GM11168 (cell line): ENCODE data around the gene PABPN1L.

Experiments
- in situ Hi-C: fragments of 300-500 bp; cut with MboI; formaldehyde crosslinking; loops from one replicate; pipeline ENCODE4 v1.12.0; 2022; ENCODE audit warnings: low sequenced_read_pairs; ENCODE audit not compliant: unreplicated experiment

Gene PABPN1L

GRCh38 chr16:88854306-88855111 is 12.0 kb downstream of the PABPN1L start:
- in situ Hi-C loops: no loop called here

GRCh38 chr16:88853325-88853941 is 13.0 kb downstream of the PABPN1L start:
- in situ Hi-C loops: no loop called here

DNA sequence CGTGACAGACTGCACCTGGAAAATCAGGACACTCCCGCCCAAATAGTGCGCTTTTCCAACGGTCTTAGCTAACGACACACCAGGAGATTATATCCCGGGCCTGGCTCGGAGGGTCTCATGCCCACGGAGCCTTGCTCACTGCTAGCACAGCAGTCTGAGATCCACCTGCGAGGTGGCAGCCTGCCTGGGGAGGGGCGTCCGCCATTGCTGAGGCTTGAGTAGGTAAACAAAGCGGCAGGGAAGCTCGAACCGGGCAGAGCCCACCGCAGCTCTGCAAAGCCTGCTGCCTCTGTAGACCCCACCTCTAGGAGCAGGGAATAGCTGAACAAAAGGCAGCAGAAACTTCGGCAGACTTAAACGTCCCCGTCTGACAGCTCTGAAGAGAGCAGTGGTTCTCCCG is 14.8 kb downstream of the PABPN1L start:
- in situ Hi-C loops: no loop called here

DNA sequence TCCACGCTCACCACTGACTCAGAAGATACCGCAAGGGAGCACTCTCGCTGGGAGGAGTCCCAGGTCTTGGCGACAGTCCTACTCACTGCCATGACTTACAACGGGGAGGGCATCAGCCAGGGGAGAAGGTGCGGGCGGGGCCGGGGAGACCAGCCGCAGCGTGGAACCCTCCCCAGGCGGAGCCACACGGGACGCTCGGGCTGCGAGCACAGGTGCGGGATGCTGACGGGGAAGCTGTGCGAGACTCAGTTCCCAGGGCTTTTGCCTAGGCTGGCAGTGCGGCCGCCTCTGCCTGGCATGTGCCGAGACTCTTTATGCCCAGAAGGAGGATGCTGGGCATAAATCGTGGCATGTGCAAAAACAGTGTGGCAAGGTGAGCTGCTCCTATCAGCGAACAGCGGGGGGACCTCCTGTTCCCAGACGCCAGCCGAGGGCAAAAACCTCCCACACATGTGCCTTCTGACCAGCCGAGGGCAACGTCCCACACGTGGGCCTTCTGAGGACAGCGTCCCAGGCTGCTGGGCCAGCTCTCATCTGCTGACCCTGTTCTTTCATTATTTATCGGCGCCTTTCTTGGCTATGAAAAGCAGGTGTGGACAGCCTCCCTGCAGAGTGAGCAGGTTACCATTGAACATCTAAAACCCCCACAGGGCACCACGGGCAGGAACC is 15.8 kb downstream of the PABPN1L start:
- in situ Hi-C loops: no loop called here

DNA sequence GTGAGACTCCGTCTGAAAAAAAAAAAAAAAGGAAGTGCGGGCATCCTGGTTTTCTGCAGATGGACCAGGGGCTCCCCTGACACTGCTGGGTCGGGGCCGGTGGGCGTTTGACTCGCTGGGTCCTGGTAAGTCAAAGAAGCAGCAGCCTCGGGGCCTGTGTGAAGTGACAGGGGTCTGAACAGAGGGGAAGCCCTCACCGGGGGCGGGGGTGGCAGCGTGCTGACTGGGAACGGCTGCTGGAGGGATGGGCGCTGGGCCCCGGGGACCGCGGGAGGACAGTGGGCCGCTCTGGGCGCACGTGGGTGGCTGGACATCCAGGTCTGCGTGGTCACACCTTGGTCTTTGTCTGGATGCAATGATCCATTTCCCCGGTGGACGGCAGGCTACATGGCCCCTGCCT is 17.9 kb downstream of the PABPN1L start:
- in situ Hi-C loops: no loop called here

DNA sequence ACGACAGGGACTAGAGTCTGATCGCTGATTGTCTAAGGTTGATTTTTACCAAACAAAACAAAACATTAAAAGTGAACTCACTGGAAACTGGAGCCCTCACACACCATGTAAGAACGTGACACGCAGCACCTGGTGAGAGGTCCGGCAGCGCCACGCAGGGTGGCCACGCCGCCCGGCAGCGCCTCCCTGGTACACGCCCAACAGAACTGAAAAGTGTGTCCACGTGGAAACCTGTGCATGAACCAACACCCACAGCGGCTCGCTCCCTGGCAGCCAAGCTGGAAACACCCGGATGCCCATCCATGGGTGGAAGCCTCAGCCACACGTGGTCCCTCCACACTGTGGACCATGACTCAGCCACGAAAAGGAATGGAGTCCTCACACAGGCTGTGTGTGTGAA is 18.8 kb downstream of the PABPN1L start:
- in situ Hi-C loops: no loop called here

DNA sequence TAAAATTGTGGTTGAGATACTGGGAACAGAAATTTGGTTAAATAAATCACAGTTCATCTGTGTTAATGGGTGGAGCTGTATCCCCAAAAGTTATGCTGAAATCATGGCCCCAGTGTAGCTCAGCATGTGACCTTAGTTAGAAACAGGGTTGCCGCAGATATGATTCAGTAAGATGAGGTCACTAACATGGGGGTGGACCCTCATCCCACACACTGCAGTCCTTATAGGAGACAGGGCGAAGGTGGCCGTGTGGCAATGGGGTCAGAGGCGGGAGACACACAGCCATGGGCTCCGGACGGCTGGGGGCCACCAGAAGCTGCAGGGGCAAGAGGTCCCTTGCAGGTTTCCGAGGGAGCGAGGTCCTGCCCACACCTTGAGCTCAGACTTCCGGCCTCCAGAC is 20.4 kb downstream of the PABPN1L start:
- in situ Hi-C loops: no loop called here

DNA sequence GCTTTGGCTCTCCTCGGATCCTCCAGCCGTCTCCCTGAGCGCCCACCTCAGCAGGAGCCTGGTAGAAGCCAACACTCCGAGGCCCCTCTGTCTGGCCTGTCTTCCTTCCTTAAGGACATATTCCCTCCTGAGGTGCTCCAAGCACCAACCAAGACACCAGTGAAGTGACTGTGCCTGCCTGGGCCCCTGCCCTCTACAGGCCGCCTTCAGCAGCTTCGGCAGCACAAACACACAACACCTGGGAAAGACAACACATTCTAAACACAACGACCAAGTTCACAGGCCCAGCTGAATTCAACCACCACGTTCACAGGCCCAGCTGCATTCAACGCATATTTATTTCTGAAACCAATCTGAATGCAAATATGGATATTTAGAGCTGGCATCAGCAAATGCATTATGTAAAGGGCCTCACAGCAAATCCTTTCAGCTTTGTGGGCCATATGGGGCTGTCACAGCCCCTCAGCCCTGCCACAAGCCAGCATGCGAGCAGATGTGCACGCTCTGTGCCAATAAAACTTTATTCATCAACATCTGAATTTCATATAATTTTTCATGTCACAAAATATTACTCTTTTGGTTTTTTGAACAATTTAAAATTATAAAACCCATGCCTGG is 21.9 kb downstream of the PABPN1L start:
- in situ Hi-C loops: no loop called here

- in situ Hi-C loops: no loop called here
Measured at GRCh38 chr16:88843256-88843655, 23.2 kb downstream of the PABPN1L start.

- in situ Hi-C loops: no loop called here
Measured at GRCh38 chr16:88842806-88843205, 23.7 kb downstream of the PABPN1L start.

DNA sequence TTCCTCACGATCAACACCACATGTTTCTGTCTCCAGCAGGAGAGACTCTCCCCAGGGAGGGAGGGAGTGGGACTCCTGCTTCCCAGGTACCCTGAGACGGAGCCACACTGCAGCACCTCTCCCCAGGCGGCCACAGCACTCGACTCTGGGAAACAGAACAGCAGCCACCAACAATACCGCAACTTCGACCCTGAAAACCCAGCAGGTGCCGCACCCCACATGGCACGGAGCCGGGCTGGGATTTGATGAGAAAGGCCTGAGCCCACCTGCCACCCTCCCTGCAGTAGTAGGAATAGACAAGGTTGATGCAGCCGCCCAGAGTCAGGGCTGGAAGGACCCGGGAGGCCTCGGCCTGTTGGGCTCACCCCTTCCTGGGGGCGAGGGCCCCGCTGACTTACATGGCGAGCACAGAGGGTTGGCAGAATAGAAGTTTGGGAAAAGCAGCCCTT is 24.1 kb downstream of the PABPN1L start:
- in situ Hi-C loops: no loop called here

GRCh38 chr16:88841521-88842307 is 24.7 kb downstream of the PABPN1L start:
- in situ Hi-C loops: no loop called here

DNA sequence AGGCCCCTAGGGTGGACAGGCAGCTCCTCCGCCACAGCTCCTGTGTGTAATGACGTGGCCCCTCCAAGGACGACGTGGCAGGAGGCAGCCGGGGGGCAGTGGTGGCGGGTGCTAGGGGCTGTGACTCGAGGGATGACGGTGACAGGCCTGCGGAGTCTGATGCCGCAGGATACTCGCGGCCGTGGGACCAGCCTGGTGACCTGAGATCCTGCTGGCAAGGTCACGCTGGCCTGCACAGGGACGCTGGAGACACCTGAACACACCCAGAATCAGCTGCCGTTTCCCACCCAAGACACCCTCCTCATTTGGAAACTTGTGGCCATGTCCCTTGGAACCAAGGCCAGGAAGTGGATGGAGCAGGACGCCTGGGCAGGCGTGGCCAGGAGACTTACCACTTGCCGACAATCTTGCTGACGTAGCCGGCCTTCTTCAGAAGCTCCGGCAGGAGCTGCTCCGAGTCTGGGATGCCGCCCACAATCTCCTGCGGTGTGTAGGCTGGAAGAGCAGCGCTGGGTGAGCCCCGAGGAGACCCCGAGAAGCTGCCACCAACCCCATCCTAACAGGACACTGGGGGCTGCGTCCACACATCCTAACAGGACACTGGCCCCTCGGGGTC is 25.8 kb downstream of the PABPN1L start:
- in situ Hi-C loops: no loop called here

DNA sequence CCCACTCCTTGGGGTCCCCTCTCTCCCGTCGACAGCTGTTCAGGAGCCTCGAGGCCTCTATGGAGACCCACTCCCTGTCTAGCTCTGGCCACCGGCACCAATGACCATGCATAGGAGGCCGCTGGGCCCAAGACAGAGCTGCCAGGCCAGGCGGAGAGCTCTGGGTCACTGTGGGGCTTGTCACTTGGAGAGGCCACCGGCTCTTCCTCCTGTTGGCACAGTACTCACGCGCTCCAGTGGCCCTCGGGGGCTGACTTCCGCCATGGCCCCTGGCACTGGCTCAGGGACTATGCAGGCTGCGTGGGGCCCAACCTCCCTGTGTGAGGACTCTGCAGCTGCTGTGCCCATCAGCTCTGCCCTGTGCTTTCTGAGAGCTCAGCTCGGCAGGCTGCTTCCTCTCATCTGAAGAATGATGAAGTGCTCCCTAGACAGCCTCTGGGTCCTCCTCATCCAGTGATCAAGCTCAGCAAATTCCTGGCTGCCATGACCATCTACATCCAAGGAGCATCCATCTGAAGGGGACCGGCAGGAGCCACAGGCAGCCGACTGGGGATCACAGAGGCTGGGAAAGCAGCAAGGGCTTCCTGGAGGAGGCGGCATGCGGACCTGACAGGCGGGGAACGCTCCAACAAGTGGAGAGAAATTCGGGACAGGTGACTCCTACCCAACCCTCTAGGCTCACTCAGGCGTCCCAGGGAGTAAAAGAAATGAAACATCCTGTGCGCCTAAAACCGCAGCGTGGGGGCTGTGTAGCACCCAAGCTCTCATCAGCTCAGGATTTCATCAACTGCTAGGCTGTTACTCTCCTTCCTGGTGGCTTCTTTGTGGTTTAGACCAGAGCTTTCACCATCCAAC is 26.5 kb downstream of the PABPN1L start:
- in situ Hi-C loops: no loop called here

GRCh38 chr16:88839026-88839529 is 27.4 kb downstream of the PABPN1L start:
- in situ Hi-C loops: no loop called here

GRCh38 chr16:88838566-88838965 is 27.9 kb downstream of the PABPN1L start:
- in situ Hi-C loops: no loop called here

DNA sequence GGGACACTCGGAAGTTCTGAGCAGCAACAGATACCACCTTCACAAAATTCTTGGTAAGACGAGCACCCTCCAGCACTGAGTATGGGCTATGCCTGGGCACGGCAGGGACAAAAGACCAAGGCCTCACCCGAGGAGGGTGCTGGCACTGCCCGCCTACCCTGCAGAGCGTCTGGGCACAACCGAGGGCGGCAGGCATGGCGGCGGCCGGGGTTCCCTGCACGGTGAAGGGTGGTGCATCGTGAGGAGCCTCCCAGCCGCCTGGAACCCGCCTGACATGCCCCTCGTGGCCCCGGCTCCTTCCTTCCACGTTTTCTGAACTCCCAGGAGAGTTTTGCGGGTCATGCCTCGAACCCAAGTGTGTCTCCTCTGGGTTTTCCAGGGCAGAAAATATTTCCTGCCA is 28.7 kb downstream of the PABPN1L start:
- in situ Hi-C loops: no loop called here

- in situ Hi-C loops: no loop called here
Measured at GRCh38 chr16:88836791-88837190, 29.7 kb downstream of the PABPN1L start.

- in situ Hi-C loops: no loop called here
Measured at GRCh38 chr16:88835818-88836217, 30.6 kb downstream of the PABPN1L start.
